ENCODE measurements around the gene LRRC17. TPM values are rescaled to one million over a fixed set of nuclear protein-coding genes. Genes with fewer than 3 reads are reported as not detected.

Gene LRRC17
- total and polyA plus RNA-seq, 2 of the 4 experiments (the other 2 are of a cell fraction) = 250 to 280 TPM

DNA sequence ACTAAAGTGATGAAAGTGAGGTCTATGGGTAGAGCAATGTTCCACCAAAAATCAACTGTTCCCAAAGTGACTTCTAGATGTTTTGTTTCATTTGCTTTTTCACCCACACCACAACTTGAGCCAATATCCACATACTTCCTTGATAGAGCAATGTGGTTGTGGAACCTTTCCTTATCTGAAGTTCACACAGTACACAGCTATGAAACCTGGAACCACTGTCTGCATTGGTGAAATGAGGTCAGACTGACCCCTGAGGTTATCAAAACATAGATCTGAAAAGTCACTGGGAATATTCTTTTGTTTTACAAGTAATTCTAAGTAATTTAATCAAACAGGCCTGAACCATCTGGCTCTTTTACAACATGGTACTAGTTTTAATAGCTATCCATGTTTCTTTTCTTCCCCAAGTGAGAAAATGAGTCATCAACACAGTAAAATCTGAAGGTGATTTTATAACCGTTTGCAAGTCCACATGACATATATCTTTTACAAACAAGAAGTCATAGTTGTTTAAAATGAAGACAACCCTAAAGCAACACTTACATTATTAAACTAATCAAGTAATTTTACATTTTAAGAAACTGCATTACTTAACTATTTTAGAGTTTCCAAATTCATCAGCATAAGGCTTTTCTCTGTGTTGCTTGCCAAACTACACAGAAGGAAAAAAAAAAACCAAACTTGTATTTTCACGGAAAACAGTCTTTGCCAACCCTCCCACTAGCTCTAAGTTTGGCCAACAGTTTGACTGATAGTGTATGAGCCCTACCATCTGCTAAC lies 80.3 kb downstream of the LRRC17 start:
- dilution Hi-C loops (cut with HindIII; ENCODE audit: low sequenced_read_pairs, unreplicated experiment) = no loop called here
- intact Hi-C loops (cut with micrococcal nuclease) = no loop called here
- H2AFZ ChIP-seq (replicated peaks; ENCODE audit: low read length, poor library complexity) = no peak overlapping the region

More for the DNA sequence above, 80.3 kb downstream of the LRRC17 start:
- Histone ChIP-seq H3K4ac (ENCODE audit: low read depth, low read length) (peak overlapping the region; percentile 39), H3K56ac (ENCODE audit: extremely low read depth, insufficient read depth, low read length) (0 out of 2 replicates have a peak overlapping the region, but pooled peaks have one; percentile 30), H3K79me1 (ENCODE audit: low read depth in 1 of 2, low read length in 2 of 2) (no peaks in the 10 kb centered on the region), H4K91ac (ENCODE audit: insufficient read depth, low read depth, low read length) (peak overlapping the region; percentile 64), H2AK5ac (ENCODE audit: low read depth, low read length) (peak overlapping the region; percentile 83; the same call in 1 of the 2 replicates), H3K14ac (replicated peaks; ENCODE audit: low read depth, low read length) (peak overlapping the region; percentile 30), H3K23ac (ENCODE audit: low read depth, low read length) (peak overlapping the region; percentile 66; the same call in 1 of the 2 replicates), H2BK15ac (ENCODE audit: low read depth, low read length) (peak overlapping the region; percentile 93; the same call in 2 of the 3 replicates), H4K8ac (ENCODE audit: low read depth in 2 of 2, low read length in 2 of 2) (peak overlapping the region; percentile 27 to 80; a peak in 3 of 4 replicates), H3K4me3 (ENCODE audit: insufficient read depth, low read depth, low read length) (no peak overlapping the region), H2AK9ac (replicated peaks; ENCODE audit: low read depth, low read length, poor library complexity) (no peak overlapping the region), H2BK20ac (ENCODE audit: low read depth, low read length) (peak overlapping the region; percentile 99), H3K9ac (ENCODE audit: low read depth, low read length) (no peak overlapping the region), H2BK5ac (ENCODE audit: low read depth, low read length, poor library complexity, severe bottlenecking) (peak overlapping the region; percentile 86), H3K27me3 (ENCODE audit: control insufficient read depth, insufficient read depth, low read length) (no peaks in the 10 kb centered on the region), H3K4me2 (ENCODE audit: low read depth, low read length) (peak overlapping the region; percentile 71), H3K9me3 (ENCODE audit: control insufficient read depth, insufficient read depth, low read length) (no peaks in the 10 kb centered on the region), H3K36me3 (ENCODE audit: control insufficient read depth, insufficient read depth, low read length) (no peaks in the 10 kb centered on the region), H3K18ac (ENCODE audit: low read depth, low read length) (peak overlapping the region; percentile 88), H2BK120ac (ENCODE audit: low read depth, low read length) (peak overlapping the region; percentile 97), H3K9me1 (ENCODE audit: insufficient read depth, low read length) (peaks cover 12% of the 10 kb centered on the region), H3K27ac (ENCODE audit: insufficient read depth, low read length) (peak overlapping the region; percentile 79), H3K4me1 (ENCODE audit: control insufficient read depth, insufficient read depth, low read length) (peaks cover 18% of the 10 kb centered on the region), H4K20me1 (ENCODE audit: insufficient read depth, low read length) (no peaks in the 10 kb centered on the region), H4K5ac (ENCODE audit: low read depth, low read length) (peak overlapping the region; percentile 83)
- BruUV-seq (replicated peaks) = no TSS peak
- no CpG with 5 or more reads among the region's 2 CpGs for WGBS, 2 experiments (ENCODE audit: extremely low coverage in 2 of 2, insufficient read length in 1 of 2)
- in situ Hi-C loops (cut with MboI; ENCODE audit: low sequenced_read_pairs) = no loop called here
- POLR2A ChIA-PET (ENCODE audit: unreplicated experiment) = no interaction called here
- ATAC-seq (ENCODE audit: low read depth) (peak; percentile 48), DNase-seq (peak; percentile 87)
- CTCF ChIA-PET = interaction anchor here (0.6 to 1.4 kb wide), 2 partner anchors 23 to 1493 kb away, joined by 4 read pairs; no protein-coding TSS in a partner anchor
- TF ChIP-seq BHLHE40 (IDR thresholded peaks at IDR 0.05; ENCODE audit: low read depth, low read length) (no peak), ELK1 (IDR thresholded peaks at IDR 0.05; ENCODE audit: borderline replicate concordance, low read depth, low read length) (no peak), RAD21 (IDR thresholded peaks at IDR 0.05; ENCODE audit: low read length) (no peak), CHD1 (IDR thresholded peaks at IDR 0.05; ENCODE audit: low read depth, low read length) (no peak), NFE2L2 (IDR thresholded peaks at IDR 0.05; ENCODE audit: low read depth, low read length) (no peak), CEBPB (IDR thresholded peaks at IDR 0.05; ENCODE audit: low read depth, low read length) (peak; percentile 51), SMC3 (IDR thresholded peaks at IDR 0.05; ENCODE audit: low read depth, low read length) (no peak), RCOR1 (IDR thresholded peaks at IDR 0.05; ENCODE audit: insufficient replicate concordance, low read length) (no peak), FOS (IDR thresholded peaks at IDR 0.05; ENCODE audit: low read depth, low read length) (peak; percentile 61; the same call in 1 of the 2 replicates), MXI1 (IDR thresholded peaks at IDR 0.05; ENCODE audit: borderline replicate concordance, low read depth, low read length) (no peak), RFX5 (IDR thresholded peaks at IDR 0.05; ENCODE audit: low read depth, low read length) (no peak), POLR2A (IDR thresholded peaks at IDR 0.05; ENCODE audit: low read depth, low read length) (no peak), MAZ (IDR thresholded peaks at IDR 0.05; ENCODE audit: borderline replicate concordance, low read depth, low read length) (no peak), USF2 (IDR thresholded peaks at IDR 0.05; ENCODE audit: low read depth, low read length) (no peak), MAFK (IDR thresholded peaks at IDR 0.05; ENCODE audit: low read depth, low read length) (no peak)

All from IMR-90 (cell line).